Gastroesophageal sphincter (tissue), 4 donors: ENCODE data around the gene PSME3IP1. TPM values are rescaled to one million over a fixed set of nuclear protein-coding genes. Genes with fewer than 3 reads are reported as not detected.

ENCODE experiments used
- ATAC-seq: fragments of 150-250 bp; one replicate; pipeline ENCODE4 v1.9.1; 2016; ENCODE audit warnings: mild to moderate bottlenecking, moderate library complexity
- H3K27ac ChIP-seq, 4 donors: fragments of 200-600 bp; sonication (generic) in 3 of 4; 1 replicate in 3 of 4; 2 replicates in 1 of 4; pipeline ENCODE4 v1.5.1; 2016 to 2019
- H3K27me3 ChIP-seq: fragments of 200-600 bp; sonication (generic); one replicate; pipeline ENCODE4 v1.5.1; 2019
- H3K36me3 ChIP-seq, 2 donors: fragments of 200-600 bp; sonication (generic); one replicate each; pipeline ENCODE4 v1.5.1; 2019; ENCODE audit warnings: control low read depth in 1 of 2
- H3K4me1 ChIP-seq, 3 donors: fragments of 200-600 bp; sonication (generic); 1 replicate in 2 of 3; 2 replicates in 1 of 3; pipeline ENCODE4 v1.5.1; 2016 to 2019; ENCODE audit warnings: control low read depth in 2 of 3
- H3K4me3 ChIP-seq, 2 donors: fragments of 200-600 bp; sonication (generic); one replicate each; pipeline ENCODE4 v1.5.1; 2019; ENCODE audit warnings: mild to moderate bottlenecking in 1 of 2, moderate library complexity in 1 of 2
- H3K9me3 ChIP-seq, 3 donors: fragments of 200-600 bp; sonication (generic); one replicate each; pipeline ENCODE4 v1.5.1; 2017 to 2019; ENCODE audit warnings: control low read depth in 2 of 3
- CTCF ChIP-seq, 4 experiments: fragments of 200-600 bp in 2 of 4; fragments of 450-650 bp in 2 of 4; sonication (generic) in 1 of 4; IDR thresholded peaks; one replicate each; pipeline ENCODE4 v1.5.1; 2017 to 2019; ENCODE audit warnings: antibody characterized with exemption in 4 of 4, mild to moderate bottlenecking in 2 of 4, moderate library complexity in 2 of 4
- EP300 ChIP-seq: sonication (generic); formaldehyde crosslinking; IDR thresholded peaks from one replicate; pipeline ENCODE4 v1.6.1; 2017; ENCODE audit warnings: antibody characterized with exemption, mild to moderate bottlenecking
- POLR2A ChIP-seq, 2 donors: fragments of 450-650 bp; IDR thresholded peaks; one replicate each; pipeline ENCODE4 v1.6.1; 2017; ENCODE audit warnings: antibody characterized with exemption in 2 of 2, mild to moderate bottlenecking in 2 of 2, moderate library complexity in 1 of 2
- POLR2AphosphoS5 ChIP-seq: sonication (generic); formaldehyde crosslinking; IDR thresholded peaks from one replicate; pipeline ENCODE4 v1.6.1; 2017; ENCODE audit warnings: antibody characterized with exemption
- WGBS, 2 donors: methylation state at CpG; one replicate each; pipeline ENCODE4 v1.1.5; 2018; ENCODE audit warnings: low coverage in 1 of 2; 5-methylcytosine and 5-hydroxymethylcytosine counted together
- total RNA-seq, 4 donors: library from RNA; depleted of rRNA; stranded (reverse); fragments of >200 nt; gene quantifications; one replicate each; pipeline ENCODE4 v1.1.0, GENCODE V29; 2016

The PSME3IP1 gene
- total RNA-seq, 4 donors from 2014 or later: 54.9 to 80.7 (median 68.1) TPM

- no peaks in the 10 kb centered on the region for H3K9me3 ChIP-seq
- H3K4me3 ChIP-seq: no peak overlapping the region
- ATAC-seq: no peak
- 67 to 80% methylated on average over 3 to 9 of the region's 10 CpGs for WGBS, 2 donors
- peaks cover 0 to 31% (median 0%) of the 10 kb centered on the region in 3 donors for H3K4me1 ChIP-seq
- TF ChIP-seq POLR2AphosphoS5 (no peak), POLR2A (IDR thresholded peaks at IDR 0.05) (no peak), EP300 (no peak), CTCF (IDR thresholded peaks at IDR 0.05) (no peak)
- H3K27me3 ChIP-seq: no peaks in the 10 kb centered on the region
- no peak overlapping the region for H3K27ac ChIP-seq
- peaks cover 0 to 28% of the 10 kb centered on the region in 2 donors for H3K36me3 ChIP-seq
These were observed 47.4 kb downstream of the PSME3IP1 start for GRCh38 chr16:57138281-57138935.

DNA sequence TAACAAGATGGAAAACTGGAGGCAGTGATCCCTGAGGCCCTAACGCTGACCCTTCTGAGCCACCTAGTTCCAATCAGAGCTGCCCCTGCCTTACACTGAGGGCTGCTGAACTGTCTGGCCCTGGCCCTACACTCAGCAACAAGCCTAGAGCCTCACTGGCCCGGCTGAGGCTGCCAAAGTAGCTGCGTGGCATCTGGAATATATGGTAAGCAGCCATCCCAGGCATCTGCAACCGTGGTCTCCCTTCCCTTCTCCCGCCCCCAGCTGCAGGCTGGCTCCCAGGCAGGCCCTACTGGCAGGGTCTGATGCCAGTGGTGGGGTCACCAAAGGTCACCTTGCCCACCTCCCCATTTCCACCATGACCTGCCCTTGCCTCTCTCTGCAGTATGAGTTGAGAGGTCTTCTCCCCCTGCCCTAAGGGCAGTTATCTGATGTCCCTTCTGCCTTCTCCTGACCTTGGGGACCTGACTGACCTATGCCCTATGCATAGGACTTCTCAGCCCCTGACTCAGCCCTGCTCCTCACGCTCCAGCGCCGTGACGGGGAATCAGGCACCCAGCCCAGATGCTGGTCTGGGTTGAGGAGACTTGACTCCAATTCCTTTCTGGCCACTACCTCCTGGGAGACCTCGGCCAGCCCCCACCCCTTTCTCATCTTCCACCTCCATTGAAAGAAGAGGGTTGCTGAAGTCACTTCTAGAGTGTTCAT lies 48.1 kb downstream of the PSME3IP1 start:
- Histone ChIP-seq H3K4me1 (peaks cover 0 to 24% (median 0%) of the 10 kb centered on the region in 3 donors), H3K9me3 (no peaks in the 10 kb centered on the region), H3K4me3 (no peak overlapping the region), H3K36me3 (peaks cover 0 to 28% of the 10 kb centered on the region in 2 donors), H3K27ac (no peak overlapping the region), H3K27me3 (no peaks in the 10 kb centered on the region)
- no peak for TF ChIP-seq CTCF (IDR thresholded peaks at IDR 0.05)
- TF ChIP-seq POLR2A (IDR thresholded peaks at IDR 0.05): no peak
- TF ChIP-seq POLR2AphosphoS5: no peak
- no peak for TF ChIP-seq EP300
- ATAC-seq: no peak
- 69 to 89% methylated on average over 3 to 7 of the region's 10 CpGs for WGBS, 2 donors

DNA sequence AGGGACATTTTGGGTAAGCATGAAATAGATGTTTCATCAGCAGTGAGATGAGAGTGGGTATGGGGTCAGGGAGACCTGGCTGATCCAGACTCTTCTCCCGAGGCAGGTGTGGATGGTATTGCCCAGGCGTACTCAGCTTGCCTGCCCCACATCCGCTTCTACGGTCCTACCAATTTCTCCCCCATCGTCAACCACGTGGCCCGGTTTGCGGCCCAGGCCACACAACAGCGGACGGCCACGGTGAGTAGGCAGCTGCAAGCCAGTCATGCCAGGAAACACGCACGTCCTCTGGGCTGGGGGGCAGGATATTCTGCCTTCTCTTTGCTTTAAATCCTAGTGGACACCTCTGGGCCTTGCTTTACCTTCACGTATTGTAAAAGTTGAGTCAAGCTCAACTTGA lies 48.8 kb downstream of the PSME3IP1 start:
- no peaks in the 10 kb centered on the region for H3K9me3 ChIP-seq
- WGBS, 2 donors: 80 to 86% methylated on average over 6 to 11 of the region's 14 CpGs
- no peak for TF ChIP-seq POLR2AphosphoS5
- no peak for TF ChIP-seq CTCF (IDR thresholded peaks at IDR 0.05)
- no peak for TF ChIP-seq POLR2A (IDR thresholded peaks at IDR 0.05)
- TF ChIP-seq EP300: no peak
- H3K27ac ChIP-seq: no peak overlapping the region
- H3K27me3 ChIP-seq: no peaks in the 10 kb centered on the region
- ATAC-seq: no peak
- peaks cover 0 to 18% (median 0%) of the 10 kb centered on the region in 3 donors for H3K4me1 ChIP-seq
- no peak overlapping the region for H3K4me3 ChIP-seq
- peaks cover 0 to 28% of the 10 kb centered on the region in 2 donors for H3K36me3 ChIP-seq

DNA sequence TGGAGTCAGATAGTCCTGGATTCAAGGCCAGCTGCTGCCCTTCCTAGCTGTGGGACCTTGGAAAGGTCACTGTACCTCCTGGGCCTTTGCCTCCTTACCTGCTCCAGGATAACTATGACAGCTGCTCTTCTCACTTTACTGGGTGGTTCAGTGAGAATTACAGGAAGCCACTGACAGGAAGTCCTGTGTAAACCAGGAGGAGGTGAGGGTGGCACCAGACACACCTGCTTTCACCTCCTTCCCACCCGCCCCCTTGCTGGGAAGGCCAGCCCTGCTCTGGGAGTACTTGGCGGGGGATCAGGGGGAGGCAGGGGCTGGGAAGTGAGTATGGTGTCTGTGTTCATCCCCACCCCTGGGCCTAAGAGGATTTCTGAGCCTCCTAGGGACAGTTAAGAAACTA lies 50.9 kb downstream of the PSME3IP1 start:
- ATAC-seq: no peak
- WGBS, 2 donors: no CpG with 5 or more reads among the region's 2 CpGs
- TF ChIP-seq EP300: no peak
- no peak for TF ChIP-seq POLR2A (IDR thresholded peaks at IDR 0.05)
- no peak for TF ChIP-seq CTCF (IDR thresholded peaks at IDR 0.05)
- H3K4me1 ChIP-seq: peaks cover 0 to under 1% (median 0%) of the 10 kb centered on the region in 3 donors
- H3K9me3 ChIP-seq: no peaks in the 10 kb centered on the region
- H3K27me3 ChIP-seq: no peaks in the 10 kb centered on the region
- peaks cover 0 to 33% of the 10 kb centered on the region in 2 donors for H3K36me3 ChIP-seq
- H3K27ac ChIP-seq: no peak overlapping the region
- H3K4me3 ChIP-seq: no peak overlapping the region

DNA sequence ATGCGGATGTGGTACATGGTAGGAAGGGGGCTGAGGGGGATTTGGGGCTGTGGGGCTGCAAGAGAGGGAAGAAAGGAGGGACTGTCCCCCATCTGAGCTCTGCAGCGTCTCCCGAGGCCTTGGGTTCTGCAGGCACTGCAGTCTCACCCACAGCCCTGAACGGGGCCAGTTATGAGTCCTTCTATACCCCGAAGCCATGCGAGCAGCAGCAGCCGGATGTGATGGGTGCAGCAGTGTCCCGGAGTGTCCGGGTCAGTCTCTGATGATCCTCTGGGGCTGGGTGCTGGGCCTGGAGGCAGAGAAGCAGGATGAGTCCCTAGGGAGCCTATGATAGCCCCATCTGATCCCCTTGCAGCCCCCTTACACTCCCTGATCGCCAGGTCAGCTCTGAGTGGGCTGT lies 52.0 kb downstream of the PSME3IP1 start:
- WGBS, 2 donors: 80% methylated on average over 1 of the region's 10 CpGs; no CpG with 5 or more reads in 1 of the 2 donors
- no peak for ATAC-seq
- no peak overlapping the region for H3K27ac ChIP-seq
- no peak overlapping the region for H3K4me3 ChIP-seq
- H3K4me1 ChIP-seq: no peaks in the 10 kb centered on the region
- TF ChIP-seq POLR2A (IDR thresholded peaks at IDR 0.05) (no peak), EP300 (no peak), CTCF (IDR thresholded peaks at IDR 0.05) (no peak), POLR2AphosphoS5 (no peak)
- H3K27me3 ChIP-seq: no peaks in the 10 kb centered on the region
- peaks cover 0 to 35% of the 10 kb centered on the region in 2 donors for H3K36me3 ChIP-seq
- no peaks in the 10 kb centered on the region for H3K9me3 ChIP-seq
